Measurements from ENCODE around the gene ANKRD13D.
"Not testable (repeated sequence)": the region's sequence is repeated elsewhere in the genome, so short reads cannot be mapped to it uniquely, and the experiment has no call there.

Gene ANKRD13D

DNA sequence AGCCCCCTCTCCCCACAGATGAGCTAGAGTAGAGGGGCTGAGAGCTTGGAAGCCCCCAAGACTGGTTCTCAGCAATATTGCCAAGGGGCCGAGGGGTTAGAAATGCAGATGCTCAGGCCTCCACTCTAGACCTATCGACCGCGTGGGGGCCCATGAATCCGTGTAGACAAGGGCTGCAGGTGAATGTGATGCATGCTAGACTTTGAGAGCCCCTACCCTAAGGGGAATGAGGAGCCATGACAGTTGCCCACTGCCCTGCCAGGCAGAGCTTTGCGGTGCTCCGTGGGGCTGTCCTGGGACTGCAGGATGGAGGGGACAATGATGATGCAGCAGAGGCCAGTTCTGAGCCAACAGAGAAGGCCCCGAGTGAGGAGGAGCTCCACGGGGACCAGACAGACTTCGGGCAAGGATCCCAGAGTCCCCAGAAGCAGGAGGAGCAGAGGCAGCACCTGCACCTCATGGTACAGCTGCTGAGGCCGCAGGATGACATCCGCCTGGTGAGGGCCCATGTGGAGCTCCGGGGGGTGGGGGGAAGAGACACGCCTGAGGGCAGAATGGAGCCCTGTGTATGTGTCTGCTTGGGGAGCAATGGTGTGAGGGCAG, 15.5 kb downstream of the ANKRD13D start:
- DNase-seq: no peak

DNA sequence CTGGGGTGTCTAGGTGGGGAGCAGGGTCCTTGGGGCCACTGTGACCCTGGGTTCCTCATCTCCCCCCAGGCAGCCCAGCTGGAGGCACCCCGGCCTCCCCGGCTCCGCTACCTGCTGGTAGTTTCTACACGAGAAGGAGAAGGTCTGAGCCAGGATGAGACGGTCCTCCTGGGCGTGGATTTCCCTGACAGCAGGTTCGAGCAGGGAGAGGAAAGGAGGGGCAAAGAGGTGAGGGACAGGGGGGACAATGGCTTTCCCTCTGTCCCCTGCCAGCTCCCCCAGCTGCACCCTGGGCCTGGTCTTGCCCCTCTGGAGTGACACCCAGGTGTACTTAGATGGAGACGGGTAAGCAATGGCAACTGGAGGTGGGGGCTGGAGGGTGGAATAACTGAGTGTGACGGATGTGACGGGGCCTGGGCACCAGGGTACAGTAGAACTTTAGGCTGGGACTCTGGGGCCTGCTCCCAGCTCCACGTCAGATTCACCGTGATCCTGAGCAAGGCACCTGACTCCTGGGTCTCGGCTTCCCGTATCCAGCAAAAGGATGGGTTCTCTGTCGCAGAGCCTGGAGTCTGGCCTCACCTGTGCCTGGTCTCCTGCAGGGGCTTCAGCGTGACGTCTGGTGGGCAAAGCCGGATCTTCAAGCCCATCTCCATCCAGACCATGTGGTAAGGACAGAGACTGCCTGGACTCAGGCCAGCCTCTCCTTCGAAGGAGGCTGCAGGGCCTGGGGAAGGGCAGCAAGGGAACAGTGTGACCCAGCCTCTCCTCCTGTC, 17.9 kb downstream of the ANKRD13D start:
- DNase-seq: no peak

DNA sequence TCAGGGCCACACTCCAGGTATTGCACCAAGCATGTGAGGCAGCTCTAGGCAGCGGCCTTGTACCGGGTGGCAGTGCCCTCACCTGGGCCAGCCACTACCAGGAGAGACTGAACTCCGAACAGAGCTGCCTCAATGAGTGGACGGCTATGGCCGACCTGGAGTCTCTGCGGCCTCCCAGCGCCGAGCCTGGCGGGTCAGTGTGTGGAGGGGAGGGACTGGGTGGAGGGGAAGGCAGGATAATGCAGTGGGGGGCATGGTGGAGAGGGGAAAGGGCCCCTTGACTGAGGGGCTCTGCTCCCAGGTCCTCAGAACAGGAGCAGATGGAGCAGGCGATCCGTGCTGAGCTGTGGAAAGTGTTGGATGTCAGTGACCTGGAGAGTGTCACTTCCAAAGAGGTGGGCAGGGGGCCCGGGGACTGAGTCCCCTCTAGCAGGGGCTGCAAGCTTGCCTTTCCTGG, 18.5 kb downstream of the ANKRD13D start:
- no peak for DNase-seq

DNA sequence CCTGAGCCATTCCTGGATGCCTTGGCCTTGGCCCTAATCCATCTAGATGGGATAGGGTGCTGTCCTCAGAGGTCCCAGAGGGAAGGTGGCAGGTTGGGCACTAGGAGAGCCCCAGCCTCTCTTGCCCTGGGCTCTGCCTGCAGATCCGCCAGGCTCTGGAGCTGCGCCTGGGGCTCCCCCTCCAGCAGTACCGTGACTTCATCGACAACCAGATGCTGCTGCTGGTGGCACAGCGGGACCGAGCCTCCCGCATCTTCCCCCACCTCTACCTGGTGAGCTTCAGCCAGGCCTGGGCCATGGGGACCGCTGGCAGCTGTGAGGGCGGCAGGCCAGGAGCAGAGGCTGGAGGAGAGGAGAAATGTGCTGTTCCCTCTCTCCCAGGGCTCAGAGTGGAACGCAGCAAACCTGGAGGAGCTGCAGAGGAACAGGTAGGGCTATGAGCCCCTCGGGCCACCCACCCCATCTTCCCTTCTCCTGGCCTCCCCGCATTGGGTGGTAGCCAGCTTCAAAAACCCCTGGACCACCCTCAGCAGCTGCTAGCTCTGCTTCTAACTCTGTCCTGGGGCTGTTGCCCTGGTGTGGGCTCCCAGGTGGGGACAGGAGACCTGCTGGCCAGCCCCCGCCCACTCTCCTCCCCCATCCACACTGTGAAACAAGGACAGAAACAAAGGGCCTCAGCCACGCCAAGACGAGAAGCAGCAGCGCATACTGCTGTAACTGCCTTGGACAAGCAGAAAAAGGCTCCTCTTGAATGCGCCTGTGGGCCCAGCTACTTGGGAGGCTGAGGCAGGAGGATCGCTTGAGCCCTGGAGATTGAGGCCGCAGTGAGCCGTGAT, 19.1 kb downstream of the ANKRD13D start:
- no peak for DNase-seq

DNA sequence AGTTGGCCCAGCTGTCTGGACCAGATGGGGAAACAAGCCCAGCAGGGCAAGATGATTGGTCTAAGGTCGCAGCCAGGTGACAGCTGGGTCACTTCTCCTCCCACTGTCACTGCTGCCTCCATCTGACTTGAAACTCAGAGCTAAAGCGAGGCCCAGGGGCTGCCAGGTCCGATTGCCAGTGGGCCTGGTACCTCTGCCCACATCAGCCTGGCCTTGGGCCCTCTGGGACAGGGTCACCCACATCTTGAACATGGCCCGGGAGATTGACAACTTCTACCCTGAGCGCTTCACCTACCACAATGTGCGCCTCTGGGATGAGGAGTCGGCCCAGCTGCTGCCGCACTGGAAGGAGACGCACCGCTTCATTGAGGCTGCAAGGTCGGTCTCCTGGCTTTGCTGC, 20.1 kb downstream of the ANKRD13D start:
- DNase-seq: no peak

DNA sequence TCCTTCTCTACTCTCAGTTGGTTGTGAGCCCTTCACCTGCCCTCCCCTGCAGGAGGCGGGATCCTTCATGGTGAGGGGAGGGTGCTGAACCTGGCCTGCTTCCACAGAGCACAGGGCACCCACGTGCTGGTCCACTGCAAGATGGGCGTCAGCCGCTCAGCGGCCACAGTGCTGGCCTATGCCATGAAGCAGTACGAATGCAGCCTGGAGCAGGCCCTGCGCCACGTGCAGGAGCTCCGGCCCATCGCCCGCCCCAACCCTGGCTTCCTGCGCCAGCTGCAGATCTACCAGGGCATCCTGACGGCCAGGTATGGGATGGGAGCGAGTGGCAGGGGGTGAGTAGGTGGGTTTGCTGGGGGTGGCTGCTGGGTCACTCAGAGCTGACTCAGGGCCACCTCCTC, 20.6 kb downstream of the ANKRD13D start:
- no peak for DNase-seq

DNA sequence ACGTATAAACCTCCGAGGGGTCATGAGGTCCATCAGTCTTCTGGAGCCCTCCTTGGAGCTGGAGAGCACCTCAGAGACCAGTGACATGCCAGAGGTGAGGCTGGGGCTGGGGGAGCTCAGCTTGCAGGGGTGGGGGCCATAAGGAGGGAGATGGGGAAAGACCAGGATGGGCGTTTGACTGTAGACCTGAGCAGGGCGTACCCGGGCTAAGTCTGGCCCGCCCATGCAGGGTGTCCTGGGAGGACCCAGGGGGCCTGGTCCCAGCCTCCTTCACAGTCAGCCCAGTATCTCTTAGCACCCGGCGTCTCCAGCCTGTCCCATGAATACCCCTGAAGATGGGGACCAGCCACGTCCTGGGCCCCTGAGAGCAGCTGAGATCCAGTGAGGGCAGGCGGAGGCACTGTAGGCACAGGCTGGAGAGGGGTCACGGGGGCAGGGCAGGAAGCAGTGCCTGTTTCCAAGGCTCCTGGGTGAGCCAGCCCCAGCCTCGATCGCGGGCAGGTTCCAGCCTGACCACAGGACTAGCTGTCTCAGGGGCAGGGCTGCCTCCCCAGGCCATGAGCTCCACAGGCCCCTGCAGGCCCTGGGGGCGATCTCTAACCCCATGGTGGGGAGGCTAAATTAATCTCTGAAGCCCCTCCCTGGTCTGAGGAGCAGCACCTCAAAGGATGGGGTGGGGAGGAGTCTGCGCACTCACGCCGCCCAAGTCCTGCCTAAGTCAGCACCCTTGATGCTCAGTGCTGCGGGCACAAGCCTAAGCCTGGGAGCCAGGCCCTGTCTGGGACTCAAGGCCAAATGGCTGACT, 21.3 kb downstream of the ANKRD13D start:
- no peak for DNase-seq

DNA sequence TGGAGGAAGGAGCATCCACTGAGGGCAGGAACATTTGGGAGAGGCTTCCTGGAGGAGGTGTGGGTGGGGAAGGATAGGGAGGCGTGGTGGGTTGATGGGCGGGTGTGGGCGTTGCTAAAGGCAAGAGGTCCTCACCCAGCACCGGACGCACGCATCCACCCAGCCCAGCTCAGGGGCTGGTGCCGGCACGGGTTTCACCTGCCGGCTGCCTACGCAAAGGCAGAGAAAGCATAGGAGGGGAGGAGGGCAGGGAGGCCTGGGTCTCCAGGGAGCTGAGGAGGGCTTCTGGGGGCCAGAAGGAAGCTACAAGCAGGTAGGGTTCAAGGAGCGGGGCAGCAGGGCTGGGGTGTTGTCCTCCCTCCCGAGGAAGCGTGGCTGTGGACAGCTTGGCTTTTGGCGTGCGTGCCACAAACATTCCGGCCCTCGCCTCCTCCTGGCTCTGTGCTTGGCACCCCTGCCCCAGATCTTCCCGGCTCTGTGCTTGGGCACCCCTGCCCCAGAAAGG, 22.0 kb downstream of the ANKRD13D start:
- DNase-seq: no peak

DNA sequence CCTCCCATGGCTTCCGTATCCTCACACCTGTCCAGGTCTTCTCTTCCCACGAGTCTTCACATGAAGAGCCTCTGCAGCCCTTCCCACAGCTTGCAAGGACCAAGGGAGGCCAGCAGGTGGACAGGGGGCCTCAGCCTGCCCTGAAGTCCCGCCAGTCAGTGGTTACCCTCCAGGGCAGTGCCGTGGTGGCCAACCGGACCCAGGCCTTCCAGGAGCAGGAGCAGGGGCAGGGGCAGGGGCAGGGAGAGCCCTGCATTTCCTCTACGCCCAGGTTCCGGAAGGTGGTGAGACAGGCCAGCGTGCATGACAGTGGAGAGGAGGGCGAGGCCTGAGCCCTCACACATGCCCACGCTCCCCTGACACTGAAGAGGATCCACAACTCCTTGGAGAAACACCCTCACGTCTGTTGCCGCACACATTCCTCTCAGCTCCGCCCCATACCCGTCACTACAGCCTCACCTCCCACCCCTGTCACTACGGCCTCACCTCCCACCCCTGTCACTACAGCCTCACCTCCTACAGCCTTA, 22.5 kb downstream of the ANKRD13D start:
- DNase-seq: no peak

DNA sequence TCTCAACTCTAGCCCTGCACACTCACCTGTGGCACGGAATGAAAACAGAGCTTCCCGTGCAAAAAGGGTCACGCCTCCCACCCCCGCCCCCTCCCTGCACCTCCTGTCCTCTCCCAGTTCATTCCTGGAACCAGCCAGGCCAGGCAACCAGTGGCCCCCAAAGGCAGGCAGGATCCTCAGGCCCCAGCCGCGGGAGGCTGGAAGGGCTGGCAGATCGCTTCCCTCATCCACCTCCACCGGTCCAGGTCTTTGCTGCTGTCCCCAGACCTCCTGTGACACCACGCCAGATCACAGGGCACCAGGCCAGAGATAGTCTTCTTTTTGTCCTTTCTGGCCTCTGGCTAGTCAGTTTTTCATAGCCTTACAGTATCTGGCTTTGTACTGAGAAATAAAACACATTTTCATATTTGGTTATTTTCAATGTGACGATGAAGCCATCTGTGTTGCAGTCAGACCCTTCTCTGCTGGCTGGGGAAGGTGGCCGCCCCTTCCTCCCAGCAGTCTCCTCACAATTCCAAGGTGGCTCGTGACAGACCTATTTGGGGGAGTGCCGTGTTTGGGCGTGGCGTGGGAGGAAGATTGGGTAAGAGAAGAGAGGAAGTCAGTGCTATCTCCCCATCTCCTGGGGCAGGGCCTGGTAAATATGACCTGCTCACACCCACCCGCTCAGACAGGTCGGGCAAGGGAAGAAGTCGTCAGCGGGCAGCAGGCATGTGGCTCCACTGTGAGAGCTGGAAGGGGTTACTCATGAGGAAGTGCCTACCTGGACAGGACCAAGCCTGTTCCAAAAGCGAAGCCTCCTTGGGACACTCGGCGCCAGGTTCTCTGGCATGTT, 23.3 kb downstream of the ANKRD13D start:
- no peak for DNase-seq

DNA sequence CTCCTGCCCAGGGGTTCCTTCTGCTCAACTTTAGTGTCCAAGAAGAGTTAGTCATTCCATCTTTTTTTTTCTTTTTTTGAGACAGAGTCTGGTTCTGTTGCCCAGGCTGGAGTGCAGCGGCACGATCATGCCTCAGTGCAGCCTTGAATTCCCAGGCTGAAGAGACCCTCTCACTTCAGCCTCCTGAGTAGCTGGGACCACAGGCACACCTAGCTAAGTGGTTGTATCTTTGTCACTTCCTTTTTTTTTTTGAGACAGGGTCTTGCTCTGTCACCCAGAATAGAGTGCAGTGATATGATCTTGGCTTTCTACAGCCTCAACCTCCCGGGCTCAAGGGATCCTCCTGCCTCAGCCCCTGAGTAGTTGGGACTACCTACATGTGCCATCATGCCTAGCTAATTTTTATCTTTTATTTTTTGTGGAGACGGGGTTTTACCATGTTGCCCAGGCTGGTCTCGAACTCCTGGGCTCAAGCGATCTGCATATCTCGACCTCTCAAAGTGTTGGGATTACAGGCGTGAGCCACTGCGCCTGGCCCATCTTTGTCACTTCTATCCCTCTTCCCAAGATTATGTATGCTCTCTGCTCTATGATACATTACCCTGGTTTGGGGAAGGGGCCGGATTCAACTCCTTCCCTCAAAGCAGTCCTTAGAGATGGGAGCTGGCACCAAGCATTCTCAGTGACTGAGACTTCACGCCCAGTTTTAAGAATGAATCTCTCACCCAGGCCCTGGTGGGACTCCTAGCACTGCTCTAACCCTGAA, 24.2 kb downstream of the ANKRD13D start:
- no peak for DNase-seq

DNA sequence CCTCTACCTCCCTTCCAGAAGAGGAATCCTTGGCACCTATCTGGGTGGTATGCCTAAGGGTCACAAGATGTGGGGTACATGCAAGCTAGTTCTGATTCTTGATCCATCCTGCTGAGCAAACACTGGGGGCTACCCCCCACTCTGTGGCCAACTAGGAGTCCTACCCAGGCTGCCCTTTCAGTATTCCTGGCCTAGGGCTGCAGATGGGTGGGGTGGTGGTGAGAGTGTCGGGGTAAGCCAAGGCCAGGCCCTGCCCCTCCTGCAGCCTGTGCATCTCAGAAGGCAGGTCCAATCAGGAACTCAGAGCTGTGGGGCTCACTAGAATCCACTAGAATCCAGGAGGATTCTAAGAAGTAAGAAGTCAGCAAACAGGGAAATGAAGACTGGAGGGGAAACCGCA, 25.1 kb downstream of the ANKRD13D start:
- DNase-seq: no peak

DNA sequence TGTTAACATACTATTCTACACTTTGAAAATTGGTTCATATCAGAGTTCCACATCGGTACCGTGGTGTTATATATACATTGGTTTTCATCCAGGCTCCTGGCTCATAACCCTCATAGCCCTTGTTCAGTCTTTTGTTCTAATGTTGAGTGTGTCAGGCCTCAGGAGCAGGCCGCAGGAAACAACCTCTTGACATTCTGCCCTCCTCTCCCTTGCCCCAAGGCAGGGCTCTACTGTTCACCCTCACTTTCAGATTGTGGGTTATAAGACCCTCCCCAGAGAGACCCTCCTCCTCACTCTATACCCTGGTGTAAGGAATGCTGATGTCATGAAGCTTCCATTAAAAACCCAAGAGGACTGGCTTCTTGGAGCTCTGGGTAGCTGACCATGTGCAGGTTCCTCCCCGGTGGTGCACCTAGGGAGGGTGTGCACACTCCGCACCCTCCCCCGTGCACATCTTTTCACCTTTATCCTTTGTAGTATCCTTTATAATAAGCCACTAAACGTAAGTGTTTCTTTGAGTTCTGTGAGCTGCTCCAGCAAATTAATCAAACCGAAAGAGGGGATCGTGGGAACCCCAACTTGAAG, 26.3 kb downstream of the ANKRD13D start:
- no peak for DNase-seq

DNA sequence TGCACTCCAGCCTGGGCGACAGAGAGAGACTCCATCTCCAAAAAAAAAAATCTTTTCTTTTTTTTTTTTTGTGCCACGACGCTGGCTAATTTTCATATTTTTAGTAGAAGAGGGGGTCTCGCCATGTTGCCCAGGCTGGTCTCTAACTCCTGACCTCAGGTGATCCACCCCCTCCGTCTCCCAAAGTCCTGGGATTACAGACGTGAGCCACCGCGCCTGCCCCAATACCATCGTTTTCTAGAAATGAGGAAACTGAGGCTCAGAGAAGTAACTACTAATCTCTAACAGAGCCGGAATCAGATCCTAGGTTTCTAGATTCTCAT, 27.7 kb downstream of the ANKRD13D start:
- no peak for DNase-seq

DNA sequence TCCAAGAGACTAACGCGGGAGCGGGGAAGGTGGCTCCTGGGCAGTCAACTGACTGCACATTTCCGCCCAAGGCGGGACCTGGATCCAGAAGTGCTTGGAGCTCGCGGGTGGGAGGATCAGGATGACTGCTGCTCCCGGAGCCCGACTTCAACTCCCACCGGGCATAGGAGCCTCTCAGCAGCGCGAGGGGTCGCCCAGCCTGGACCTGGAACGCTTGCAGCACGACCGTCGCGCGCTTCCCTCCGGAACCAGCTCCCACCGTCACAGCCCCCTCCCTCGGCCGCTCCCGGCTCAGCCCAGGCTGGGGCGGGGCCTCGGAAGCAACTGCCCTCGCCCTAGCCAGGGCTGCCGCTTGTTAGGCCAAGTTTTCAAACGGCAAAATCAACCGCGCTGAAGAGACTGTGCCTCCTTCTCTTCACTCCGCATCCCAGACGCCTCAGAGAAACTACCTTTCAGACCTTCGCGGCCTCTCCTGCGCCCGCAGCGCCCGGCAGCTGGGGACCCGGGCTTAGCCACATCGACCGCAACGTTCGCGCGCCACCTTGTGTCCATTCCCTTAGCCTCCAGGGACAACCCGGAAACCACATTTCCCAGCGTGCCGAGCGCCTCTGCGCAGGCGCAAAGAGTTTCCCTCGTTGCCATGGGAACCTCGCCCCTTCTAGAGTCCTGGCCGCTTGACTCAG, 28.2 kb downstream of the ANKRD13D start:
- peak; percentile 96 for DNase-seq

DNA sequence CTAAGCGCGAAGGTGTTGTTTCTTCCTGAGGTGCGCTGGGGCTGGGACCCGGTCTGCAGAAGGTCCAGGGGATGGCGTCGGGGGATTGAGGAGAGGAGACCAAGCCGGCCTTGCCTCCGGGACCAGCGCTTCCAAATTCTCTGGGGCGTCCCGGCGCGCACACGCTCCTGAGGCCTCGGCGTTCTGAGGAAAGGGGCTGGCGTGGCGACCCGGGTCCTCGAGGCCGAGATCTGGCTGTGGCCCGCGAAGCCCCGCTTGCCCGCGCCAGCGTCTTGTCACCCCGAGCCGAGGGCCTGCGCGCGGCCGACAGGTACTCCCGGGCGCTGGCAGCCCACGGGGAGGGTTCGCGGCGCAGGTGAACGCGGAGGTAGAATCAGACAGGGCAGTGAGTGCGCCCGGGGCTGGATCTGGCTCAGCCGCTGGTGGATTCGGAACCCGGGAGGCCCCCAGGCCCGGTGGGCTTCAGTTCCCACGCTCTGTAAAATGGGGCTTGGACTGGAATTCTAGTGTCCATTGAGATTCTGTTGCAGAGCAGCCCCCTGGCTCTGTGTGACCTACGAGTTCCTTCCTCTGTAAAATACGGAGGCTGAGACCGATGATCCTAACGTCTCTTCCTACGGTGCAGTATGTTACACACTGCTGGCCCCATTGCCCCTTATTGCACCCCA, 28.9 kb downstream of the ANKRD13D start:
- no peak for DNase-seq

DNA sequence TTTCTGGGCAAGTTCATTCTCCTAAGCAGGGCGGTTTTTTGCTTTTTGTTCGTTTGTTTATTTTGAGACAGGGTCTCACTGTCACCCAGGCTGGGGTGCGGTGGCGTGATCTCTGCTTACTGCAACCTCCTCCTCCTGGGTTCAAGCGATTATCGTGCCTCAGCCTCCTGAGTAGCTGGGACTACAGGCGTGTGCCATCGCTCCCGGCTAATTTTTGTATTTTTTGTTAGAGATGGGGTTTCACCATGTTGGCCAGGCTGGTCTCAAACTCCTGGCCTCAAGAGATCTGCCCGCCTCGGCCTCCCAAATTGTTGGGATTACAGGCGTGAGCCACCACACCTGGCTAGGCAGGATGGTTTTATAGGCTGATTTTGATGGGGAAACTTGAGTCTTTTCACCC, 29.8 kb downstream of the ANKRD13D start:
- DNase-seq: not testable (repeated sequence)

DNA sequence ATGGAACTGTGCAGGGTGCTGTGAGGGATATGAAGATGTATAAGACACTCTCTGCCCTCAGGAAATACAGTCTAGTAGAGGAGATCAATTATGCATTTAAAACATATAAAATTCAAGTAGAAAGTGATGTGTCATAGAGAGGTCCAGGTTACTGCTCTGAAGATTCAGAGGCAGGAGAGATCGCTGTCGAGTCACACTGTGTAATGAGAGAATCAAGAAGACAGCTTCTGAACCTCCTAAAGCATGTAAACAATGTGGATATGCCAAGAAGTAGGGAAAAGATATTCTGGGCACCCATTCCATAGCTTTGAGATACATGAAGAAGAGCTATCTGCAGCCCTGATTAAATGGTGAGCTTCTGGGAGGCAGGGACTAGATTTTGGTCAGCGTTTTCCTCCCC, 30.9 kb downstream of the ANKRD13D start:
- DNase-seq: no peak

DNA sequence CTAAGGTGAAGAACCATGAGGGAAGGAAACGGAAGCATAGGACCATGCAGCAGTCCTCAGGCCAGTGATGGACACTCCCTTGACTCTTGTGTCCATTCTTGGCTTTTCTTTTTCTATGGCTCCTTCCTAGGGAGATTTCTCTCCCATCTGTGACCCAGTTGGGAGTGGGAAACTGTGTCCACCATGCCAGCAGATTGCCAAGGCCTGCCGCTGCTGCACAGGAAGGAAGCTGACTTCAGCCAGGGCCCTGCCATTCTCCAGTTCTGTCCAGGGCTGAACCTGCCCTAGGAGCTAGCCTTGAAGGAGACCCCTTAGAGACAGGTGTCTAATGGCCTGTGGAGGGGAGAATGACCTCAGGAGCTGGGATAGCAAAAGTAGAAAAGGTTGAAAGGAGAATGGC, 31.6 kb downstream of the ANKRD13D start:
- no peak for DNase-seq
